CD4-positive, alpha-beta T cell treated with Interleukin-15 for 1 hour (primary cell): Measurements from ENCODE around the gene ABCC10.
A peak's percentile ranks its signal among the peaks of the same experiment; 100 is the strongest.
"Not testable (repeated sequence)": the region's sequence is repeated elsewhere in the genome, so short reads cannot be mapped to it uniquely, and the experiment has no call there.

Experiments used
- DNase-seq: peaks from one replicate; pipeline ENCODE4 v3.0.0-alpha.2; 2020

The ABCC10 gene

DNA sequence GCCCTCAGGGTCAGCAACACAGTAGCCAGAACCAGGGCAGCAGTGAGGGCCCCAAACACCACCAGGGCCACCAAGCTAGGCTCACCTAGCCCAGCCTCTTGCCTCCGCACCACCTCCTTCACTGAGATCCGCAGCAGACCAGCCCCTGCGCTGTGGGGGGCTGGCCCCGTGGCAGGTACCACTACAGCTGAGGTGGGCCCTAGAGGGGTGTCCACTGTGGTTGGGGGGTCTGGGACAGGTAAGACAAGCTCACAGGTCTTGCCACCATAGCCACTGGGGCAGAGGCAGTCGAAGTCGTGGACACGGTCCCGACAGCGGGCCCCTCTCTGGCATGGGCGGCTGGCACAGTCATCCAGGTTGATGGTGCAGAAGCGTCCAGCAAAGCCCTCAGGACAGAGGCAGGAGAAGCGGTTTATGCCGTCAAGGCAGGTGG lies 23.4 kb downstream of the ABCC10 start:
- DNase-seq = no peak

DNA sequence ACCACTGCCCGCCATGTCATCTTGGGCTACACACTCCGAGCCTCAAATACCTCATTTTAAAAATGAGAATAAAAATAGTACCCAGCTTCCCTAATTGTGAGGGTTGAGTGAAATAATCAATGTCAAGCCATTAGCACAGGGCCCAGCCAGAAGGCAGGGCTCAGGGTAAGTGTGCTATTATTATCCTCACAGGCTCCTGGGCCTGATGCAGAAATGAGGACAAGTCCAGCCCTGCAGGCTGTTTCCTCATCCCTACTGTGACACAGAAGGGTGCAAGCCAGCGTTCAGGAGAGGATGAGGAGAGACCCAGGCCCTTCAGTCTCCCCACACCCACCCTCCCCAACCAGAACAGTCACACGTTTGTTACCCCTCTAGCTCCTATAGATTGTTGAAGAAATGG lies 24.0 kb downstream of the ABCC10 start:
- DNase-seq = no peak

DNA sequence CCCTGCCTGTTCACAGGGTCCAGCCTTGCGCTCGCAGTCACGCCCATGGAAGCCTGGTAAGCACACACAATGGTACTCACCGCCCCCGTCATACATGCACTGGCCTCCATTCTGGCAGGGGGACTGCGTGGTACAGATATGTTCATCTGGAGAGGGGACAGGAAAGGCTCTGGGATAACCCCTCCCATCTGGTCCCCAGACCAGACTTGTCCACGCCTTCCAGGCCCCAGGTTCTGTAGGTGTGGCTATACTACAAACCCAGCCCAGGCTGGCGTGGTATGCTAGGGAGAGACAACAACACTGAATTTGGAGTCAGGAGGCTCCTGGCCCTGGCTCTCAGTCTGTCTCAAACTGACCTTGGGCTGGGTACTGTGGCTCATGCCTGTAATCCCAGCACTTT lies 24.6 kb downstream of the ABCC10 start:
- no peak for DNase-seq

DNA sequence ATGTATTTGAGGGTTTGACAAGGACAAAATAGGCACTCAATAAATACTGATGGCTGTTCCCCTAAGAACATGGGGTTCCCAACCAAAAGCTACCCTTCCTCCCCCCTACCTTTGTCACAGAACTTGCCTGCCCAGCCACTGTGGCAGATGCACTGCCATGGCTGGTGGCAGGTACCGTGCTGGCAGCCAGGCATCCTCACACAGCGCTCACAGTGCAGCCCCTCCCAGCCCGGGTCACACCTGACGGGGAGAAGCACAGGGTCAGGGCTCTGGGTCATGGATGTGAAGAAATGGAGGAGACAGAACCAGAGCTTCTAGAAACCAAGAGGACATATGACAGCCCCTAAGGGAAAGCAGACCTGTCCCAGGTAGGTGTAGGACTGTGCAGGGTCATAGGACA lies 25.6 kb downstream of the ABCC10 start:
- DNase-seq = no peak

DNA sequence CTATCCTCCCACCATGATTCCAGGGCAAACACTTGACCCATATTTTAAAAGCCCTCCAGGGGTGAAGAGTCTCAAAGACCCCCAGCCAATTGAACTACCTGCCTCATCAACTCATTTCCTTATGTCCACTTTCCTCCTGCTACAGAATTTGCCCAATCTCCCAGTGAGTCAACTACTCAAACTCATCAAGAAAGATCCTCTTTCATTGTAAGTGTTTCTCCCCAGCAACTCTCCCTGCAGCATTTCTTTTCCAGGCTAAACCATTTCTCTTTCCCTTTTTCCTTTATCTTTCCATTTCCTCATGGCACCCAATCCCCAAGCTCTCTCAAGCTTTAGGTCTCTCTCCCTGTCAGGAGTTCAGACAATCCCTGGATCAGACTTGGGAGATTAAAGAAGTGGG lies 26.5 kb downstream of the ABCC10 start:
- no peak for DNase-seq

DNA sequence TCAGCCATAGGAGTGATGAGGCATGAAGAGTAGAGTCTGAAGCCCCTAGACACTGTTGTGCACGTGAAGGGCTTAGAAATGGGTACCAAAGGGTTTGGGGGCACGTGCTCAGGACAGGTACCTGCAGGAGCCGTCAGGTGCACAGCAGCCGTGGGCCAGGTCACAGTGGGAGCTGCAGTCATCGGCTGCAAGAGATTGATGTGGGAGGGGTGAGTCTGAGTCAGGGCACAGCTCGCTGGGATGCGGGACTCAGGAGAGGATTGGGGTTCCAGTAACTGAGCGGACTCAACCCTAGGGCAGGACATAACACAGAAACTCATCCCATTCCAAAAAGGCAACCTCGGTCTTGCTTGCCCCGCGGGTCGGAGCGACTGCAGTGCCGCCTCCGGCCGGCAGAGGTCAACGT lies 27.0 kb downstream of the ABCC10 start:
- DNase-seq = no peak

DNA sequence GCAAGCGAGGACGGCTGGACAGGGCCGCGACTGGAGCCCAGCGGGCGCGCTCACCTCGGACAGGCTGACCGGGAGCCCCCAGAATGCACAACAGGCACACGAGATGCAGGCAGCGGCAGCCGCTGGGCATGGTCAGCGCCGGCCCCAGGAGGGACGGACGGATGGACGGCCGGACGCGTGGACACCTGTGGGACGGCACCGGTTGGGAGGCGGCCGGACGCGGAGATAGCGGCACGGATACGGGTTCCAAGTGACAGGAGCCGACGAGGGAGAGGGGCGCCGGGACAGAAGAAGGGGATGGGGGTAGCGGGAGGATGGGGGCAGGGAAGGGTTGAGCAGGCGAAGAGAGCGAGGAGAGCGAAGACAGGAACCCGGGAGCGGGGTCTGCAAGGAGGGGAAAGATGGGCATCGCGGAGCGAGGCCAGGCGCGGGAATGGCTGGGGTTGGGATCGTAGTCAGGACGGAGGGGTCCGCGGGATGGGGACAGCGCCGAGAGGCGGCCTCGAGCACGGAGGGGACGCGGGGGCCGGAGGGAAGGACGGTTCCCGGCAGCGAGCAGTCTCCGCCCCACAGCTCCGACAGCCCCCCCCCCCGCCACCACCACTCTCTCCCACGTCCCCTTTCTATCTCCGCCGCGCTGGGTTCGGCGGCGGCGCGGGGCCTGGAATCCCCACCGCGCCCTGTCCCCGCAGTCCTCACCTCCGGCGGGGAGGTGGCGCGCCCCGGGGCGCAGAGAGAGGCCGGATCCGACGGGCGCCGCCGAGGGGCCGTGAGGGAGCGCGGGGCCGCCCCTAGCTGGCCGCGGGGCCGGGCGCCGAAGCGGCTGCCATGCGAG lies 27.6 kb downstream of the ABCC10 start:
- DNase-seq = peak; percentile 62

DNA sequence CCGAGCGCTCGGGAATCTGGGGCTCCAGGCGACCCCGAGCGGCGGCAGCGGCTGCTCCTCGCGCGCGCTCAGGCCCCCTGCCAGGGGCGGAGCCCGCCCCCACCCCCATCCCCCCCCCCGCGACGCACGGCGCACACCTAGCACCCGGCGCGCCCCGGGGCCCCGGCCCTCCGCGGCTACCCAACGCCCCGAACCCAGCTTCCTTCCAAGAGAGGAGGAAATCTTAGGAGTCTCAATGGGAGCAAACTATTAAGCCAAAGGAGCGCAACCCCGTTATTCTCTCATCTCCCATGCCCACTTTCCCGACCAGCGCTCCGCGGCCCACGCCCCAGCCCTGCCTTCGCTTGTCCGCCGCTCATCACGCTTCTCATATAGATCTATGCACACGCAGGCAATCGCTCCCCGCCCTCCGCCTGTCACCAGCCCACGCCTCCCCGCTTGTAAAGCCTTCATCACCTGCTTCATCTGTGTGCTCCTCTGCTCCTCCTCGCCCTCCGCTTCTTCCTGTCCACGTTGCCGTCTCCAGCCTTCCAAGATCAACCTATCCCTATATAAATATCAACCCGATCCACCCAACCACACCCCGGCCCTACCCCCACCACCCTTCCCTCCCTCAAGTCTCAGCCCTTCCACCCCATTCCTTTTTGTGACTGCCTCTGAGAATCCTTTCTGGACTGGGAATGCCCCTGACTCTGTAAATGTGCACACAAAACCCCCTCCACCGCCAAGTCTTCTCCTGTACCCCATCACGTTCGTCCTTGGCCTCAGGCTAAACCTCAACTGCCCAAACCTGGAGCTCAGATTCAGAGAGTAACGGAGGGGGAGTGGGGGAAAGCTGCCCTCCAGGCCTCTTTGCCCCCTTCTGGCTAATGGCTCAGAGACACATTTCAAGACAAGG lies 28.4 kb downstream of the ABCC10 start, which contains the start of gene DLK2:
DLK2 (minus strand) TSS at position 18 of the 898 bp plus-strand sequence. CDS start 723 bp downstream, outside the sequence.
- peak; percentile 26 for DNase-seq

DNA sequence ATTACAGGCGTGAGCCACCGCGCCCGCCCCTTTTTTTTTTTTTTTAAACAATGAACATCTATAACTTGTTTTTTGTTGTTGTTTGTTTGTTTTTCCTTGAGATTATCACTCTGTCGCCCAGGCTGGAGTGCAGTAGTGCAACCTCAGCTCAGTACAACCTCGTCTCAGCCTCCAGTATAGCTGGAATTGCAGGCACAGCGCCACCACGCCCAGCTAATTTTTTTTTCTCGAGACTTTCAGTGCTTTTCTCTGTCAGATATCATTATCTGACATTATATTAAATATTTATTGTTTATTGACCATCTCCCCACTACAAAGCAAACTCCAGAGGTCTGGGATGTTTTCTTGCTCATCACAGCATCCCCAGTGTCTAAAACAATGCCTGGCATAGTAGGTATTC lies 30.3 kb downstream of the ABCC10 start:
- DNase-seq = no peak

DNA sequence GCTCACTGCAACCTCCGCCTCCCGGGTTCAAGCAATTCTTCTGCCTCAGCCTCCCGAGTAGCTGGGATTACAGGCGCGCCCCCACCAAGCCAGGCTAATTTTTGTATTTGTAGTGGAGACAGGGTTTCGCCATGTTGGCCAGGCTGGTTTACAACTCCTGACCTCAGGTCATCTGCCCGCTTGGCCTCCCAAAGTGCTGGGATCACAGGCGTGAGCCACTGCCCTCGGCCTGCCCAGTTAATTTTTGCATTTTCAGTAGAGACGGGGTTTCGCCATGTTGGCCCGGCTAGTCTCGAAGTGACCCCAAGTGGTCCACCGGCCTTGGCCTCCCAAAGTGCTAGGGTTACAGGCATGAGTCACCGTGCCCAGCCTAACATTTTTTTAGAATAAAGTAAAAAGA lies 30.8 kb downstream of the ABCC10 start:
- not testable (repeated sequence) for DNase-seq

DNA sequence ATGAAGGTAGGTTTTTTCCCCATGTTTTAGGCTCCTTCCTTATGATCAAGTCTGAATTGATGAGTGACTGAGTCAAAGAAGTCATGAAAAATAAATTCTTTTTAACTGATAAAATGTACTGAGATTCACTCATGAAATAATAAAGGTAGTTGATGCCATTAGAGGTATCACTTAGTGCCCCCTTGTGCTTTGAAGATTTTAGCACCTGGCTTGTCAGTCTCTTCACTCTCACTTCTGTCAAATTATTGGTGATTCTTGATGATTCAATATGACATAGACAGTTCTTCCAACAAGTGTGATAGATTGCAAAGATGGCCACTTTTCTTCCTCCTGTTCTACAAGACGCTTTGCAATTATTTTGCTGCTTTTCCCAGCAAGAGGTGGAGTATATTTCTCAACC lies 32.2 kb downstream of the ABCC10 start:
- DNase-seq = no peak

DNA sequence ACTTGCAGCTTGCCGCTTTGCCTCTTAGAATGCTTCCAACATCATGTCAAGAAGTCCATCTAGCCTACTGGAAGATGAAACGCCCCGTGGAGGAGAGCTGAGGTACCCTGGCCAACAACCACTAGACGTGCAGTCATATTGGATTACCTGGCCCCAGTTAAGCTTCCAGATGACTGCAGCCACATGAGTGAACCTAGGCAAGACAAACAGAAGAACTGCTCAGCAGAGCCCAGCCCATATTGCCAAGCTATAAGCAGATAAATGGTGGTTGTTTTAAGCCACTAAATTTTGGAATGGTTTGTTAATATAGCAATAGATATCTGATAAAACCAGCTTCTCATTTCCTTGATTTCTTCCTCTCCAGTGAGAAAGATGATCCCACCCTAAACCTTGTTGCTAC lies 32.7 kb downstream of the ABCC10 start:
- no peak for DNase-seq

DNA sequence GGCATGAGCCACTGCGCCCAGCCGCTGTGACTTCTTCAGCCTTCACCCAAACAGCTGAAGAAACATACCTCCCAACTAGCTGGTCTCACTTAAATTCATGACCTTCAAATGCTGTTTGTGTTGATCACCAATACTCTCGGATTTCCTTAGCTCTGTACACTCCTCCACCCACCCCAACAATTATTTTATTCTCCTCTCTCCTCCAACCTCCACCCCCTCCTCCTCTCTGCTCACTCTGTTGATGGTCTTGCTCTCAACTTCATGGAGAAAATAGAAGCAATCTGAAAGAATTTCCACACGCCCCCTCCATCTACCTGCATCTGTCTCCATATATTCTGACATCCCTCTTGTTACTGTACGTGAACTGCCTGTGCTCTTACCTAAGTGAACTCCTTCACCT lies 34.6 kb downstream of the ABCC10 start:
- no peak for DNase-seq

DNA sequence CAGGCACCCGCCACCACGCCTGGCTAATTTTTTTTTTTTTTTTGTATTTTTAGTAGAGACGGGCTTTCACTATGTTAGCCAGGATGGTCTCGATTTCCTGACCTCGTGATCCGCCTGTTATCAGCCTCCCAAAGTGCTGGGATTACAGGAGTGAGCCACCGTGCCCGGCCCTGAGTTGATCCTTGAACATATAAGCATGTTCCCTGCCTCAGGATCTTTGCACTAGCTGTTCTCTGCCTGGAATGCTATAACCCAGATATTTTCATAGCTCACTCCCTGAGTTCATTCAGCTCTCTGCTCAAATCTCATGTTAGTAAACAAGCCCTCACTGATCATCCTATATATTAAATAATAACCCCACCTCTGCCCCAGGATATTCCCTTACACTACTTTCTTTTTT lies 37.0 kb downstream of the ABCC10 start:
- DNase-seq = no peak

DNA sequence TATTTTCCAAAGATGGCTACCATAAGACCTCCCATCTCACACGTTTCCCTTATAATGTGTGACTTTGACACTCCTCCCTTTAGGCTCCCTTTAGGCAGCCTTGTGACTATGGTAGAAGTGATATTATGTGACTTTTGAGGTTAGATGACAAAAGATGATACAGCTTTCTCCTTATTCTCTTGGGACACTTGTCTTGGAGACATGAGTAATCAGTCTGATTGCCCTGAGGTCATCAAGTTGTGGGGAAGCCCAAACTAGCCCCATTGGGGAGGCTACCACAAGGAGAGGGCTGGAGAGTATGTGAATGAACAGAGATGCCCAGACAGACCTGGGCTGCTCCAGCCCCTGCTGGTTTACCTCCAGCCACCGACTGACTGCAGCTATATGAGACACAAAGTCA lies 38.6 kb downstream of the ABCC10 start:
- no peak for DNase-seq

DNA sequence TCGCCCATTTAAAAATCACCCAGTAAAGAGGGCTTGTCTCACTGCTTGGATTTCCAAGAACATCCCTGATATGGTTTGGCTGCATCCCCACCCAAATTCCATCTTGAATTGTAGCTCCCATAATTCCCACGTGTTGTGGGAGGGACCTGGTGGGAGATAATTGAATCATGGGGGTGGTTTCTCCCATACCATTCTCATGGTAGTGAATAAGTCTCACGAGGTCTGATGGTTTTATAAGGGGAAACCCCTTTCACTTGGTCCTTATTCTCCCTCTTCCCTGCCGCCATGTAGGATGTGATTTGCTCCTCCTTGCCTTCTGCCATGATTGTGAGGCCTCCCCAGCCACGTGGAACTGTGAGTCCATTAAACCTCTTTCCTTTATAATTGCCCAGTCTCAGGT lies 39.9 kb downstream of the ABCC10 start:
- DNase-seq = not testable (repeated sequence)

DNA sequence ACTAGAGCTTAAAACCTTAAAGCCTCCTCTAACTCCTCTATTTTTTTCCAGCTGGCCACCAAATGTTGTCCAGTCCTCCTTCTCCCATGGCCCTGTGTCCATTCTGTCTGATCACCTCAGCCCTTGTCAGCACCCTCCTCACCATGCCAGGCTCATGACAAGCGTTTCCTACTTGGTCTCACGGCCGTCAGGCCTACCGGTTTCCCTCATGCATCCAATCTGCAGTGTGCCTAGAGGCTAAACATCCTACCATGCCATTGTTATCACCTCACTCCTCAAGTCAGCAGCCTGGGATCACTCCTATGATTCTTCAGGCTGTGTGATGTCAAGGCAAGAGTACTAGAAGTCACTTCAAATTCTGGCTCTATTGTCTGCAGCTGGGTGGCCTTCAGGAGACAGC lies 40.4 kb downstream of the ABCC10 start:
- DNase-seq = no peak

DNA sequence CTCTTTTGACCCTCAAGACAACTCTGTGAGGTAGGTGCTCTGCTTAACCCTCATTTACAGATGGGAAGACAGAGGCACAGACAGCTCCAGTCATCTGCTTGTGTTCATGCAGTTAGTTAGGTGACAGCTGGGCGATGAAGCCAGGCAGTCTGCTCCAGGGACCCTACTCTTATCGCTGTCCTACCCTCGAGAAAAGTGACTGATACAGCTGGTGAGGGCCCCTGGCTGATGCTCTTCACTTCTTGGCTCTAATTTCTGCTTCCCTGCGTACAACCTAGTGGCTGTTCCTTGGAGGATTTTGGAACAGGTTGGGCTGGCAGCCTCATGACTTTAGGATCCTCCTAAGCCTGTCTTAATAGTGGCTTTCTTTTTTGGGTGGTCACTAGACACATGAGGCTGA lies 40.9 kb downstream of the ABCC10 start:
- DNase-seq = no peak

DNA sequence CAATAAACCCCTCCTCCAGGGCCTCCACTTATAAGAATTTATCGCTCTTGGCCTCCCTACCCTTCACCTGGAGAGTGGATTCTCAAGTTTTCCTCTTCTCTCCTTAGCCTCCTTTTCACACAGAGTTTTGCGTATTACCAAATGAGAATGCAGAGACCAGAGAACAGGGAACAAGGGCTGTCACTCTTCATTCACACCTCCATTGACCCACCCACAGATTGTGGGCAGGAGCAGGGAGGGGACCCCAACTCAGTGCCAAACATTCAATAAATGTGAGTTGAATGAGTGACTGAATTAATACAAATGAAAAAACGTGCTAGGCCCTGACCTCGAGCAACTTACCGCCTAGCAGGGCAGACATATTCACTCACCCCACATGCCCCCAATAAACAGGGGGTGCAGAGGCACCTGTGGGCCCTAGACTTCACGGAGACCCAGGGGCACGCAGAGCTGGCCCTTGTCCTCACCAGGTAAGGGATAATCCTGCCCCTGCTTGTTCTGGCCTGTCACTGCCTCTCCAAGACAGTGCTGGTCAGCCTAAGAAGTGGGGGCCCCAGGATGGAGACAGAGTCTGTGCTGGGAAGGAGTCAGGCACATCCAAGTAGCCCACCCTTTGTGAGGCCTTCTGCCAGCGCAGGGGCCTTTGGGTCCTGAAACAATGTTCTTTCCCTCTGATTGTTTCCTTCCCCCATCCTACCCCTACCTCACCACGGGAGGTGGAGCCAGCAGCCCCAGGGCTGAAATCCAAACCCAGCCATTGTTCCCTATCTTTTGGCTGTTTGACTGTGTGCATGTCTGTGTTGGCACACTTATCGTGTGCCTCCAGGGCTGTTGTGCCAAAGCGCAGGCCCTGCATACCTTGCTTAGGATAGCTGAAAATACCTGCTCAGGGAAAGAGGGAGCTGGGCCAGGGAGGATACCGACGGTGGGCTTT lies 41.7 kb downstream of the ABCC10 start:
- DNase-seq = no peak

DNA sequence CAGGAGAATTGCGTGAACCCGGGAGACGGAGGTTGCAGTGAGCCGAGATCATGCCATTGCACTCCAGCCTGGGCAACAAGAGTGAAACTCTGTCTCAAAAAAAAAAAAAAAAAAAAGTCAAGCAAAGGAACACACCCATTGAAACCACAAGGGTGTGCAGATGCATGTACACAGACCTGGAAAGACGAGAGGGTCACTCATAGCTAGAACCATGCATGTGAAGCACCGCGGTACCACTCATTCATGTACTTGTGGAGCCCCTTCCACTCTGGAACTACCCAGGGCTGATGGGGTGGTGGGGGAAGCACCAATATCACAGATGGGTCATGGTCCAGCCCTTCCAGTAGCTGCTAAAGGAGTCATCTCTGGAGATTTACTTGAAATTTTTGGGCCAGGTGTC lies 42.6 kb downstream of the ABCC10 start:
- DNase-seq = no peak

DNA sequence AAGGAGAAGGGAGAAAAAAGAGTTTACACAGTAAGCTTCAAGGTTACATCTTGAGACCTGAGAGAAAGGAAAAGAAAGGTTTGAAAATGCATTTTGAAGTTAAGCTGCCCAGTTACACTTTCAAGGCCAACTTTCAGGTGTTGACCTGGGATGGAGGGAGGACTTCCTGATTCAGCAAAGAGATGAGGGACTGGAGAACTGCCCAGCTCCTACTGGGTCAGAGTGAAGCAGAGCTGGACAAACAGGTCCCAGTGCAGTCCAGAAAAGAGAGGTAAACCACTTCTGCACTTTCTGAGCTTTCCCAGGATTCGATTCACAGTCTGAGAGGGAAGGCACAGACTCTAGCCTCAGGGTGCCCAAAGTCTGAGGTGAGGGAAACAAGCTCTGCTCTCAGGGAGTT lies 44.1 kb downstream of the ABCC10 start:
- no peak for DNase-seq

DNA sequence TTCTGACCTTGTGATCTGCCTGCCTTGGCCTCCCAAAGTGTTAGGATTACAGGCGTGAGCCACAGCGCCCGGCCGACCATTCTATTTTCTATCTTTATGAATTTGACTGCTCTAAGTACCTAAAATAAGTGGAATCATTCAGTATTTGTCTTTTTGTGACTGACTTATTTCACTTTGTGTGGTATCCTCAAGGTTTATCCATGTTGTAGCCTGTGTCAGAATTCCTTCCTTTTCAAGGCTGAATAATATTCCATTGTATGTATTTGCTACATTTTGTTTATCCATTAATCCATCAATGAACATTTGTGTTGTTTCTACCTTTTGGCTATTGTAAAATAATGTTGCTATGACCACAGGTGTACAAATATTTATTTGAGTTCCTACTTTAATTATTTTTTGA lies 45.2 kb downstream of the ABCC10 start:
- no peak for DNase-seq

DNA sequence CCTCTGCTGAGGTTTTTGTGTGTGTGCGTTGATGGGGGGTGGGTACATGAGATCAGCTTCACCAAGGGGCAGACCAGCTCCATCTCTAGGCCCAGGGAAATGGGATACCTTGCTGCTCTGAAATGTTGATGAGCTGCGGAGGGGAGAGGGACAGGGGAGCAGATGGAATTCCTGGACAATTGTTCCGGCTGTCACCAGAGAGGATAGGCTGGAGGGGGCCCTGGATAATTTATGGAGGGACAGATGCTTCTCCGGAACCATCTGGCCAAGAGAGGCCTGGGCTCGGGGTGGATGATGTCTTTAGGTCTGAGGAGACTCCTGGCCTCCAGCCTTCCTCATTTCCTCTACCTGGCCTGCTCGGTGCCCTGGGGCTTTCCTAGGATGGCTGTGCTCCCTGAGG lies 48.2 kb downstream of the ABCC10 start:
- DNase-seq = no peak
